Measurements from ENCODE around the gene HDAC4.

The HDAC4 gene

GRCh38 chr2:239321596-239322415 is 79.0 kb downstream of the HDAC4 start:
- peak; percentile 77 for DNase-seq

GRCh38 chr2:239318790-239319661 is 81.8 kb downstream of the HDAC4 start:
- DNase-seq, result peak; percentile 45

DNA sequence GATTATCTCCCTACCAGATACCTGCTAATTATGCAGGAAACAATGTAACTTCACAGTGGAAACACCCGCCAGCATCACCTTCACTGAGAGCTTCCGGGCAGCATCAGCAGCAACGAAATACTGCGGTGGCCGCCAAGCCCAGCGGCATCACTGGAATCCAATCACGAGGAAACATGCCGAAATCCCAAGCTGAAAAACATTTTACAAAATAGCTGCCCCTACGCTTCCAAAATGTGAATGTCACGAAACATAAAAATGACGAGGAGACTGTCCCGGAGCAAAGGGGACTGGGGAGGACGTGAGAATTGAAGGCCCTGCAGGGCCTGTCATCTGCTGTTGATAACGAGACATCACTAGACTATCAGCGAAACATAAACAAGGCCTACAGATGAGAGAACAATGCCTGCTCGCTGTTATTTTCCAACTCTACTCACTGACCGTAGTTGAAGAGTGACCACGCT is 82.6 kb downstream of the HDAC4 start:
- DNase-seq, result no peak

DNA sequence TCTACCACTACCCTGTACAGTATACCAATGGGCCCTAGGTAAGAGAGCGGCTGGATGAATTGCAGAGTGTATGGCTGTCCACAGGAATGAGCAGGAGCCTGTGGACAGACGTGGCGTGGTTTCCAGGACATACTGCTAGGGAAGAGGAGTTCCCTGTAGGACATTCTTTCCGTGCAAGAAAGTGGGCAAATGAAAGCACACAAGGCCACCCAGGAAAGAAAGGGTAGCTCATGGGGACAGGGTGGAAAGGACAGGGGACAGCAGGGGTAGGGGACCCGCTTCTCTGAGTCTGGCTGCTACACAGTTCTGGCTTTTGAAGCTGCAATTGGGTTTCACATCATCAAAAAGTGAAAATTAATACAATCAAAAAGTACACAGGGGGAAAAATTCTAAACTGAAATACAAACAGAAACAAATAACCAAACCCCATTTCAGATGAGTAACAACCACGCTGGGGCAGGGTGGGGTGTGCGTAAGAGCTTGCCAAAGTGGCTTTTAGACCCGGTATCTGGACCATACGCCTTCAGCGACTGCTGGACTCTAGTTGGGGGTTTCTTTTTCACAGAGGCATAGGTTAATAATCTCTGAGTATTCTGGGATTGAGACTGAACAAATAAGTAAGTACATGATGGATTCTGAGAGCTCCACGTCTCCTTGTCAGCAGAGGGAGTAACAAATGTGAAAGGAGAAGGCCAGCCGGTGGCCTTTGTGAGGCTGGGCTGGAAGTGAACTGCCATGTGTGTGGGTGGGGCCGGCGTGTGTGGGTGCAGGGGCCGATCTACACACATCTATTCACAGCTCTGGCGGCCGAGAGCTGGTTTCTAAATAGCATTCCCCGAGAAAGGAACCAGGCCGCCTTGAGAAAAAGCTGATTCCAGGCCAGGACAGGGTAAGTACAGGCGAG is 84.0 kb downstream of the HDAC4 start:
- no peak for DNase-seq

- no peak for DNase-seq
Measured at GRCh38 chr2:239315308-239315707, 85.5 kb downstream of the HDAC4 start.

GRCh38 chr2:239313776-239314175 is 87.0 kb downstream of the HDAC4 start:
- DNase-seq, result no peak

GRCh38 chr2:239312741-239313667 is 87.8 kb downstream of the HDAC4 start:
- DNase-seq, result no peak

DNA sequence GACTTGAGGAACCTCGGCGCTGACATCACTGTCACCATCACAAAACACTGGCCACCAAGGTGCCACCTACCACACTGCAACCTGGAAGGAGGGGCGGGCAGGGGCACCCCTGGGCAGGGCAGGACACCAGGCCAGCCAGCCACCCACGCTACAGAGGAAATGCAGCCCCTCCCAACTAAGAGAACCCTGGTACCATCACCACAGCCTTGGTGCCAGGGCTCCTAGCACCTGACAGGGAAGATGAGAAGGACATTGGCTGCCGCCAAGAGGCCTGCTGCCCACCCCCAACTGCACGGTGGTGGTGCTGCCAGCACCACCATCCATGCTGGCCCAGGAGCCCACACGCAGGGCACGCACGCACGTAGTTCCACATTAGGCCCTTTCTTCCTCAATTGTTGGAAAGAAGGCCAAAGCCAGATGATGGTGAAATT is 88.7 kb downstream of the HDAC4 start:
- DNase-seq, result no peak

GRCh38 chr2:239311132-239312040 is 89.4 kb downstream of the HDAC4 start:
- no peak for DNase-seq

DNA sequence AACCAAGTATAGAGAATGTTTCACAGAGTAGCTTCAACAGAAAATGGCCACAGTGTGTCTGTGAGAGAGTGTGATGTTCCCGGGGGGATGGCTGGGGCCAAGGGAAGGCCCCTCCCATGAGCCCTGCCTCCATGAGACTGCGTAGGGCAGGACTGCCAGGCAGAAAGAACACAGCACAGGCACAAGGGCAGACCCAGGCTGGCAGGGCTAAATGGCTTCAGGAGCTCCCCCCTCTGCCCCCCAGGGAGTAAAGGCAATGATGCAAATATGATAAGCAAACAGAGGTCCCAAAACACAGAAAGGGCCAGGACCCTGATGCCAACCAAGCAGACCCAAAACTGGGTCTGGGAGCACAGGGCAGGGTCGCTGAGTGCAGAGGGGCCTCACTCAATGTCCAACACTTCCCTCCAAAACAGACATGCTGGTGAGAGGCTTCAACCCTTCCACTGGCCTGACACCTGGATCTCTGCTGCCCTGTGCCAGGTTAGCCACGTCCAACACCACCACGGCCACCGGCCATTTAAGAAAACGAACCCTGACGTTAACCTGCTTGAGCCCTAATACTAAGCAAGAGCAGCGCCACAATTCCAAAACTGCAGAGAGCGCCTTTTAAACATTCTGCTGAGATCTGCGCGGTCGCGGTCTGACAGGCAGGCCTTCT is 90.3 kb downstream of the HDAC4 start:
- no peak for DNase-seq

GRCh38 chr2:239309398-239310245 is 91.2 kb downstream of the HDAC4 start:
- no peak for DNase-seq

- no peak for DNase-seq
Measured at GRCh38 chr2:239308661-239309397, 92.0 kb downstream of the HDAC4 start.

- no peak for DNase-seq
Measured at GRCh38 chr2:239307921-239308613, 92.8 kb downstream of the HDAC4 start.

DNA sequence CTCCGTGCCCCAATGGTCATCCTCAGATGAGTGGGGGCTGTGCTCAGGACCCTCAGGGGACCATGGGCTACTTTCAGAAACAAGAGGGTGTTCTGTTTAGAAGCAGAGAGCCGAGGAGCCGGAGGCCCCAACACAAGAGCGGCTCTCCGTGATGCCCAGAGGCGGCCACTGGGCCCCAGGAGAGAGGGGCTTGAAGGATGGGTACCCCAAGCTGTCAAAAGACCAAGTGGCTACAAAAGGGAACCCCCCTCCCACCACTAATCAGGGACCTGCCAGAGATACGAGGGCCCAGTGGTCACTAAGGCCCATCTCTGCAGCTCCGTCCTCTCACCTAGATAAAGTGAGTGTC is 93.6 kb downstream of the HDAC4 start:
- DNase-seq, result no peak

GRCh38 chr2:239306274-239307220 is 94.3 kb downstream of the HDAC4 start:
- no peak for DNase-seq

DNA sequence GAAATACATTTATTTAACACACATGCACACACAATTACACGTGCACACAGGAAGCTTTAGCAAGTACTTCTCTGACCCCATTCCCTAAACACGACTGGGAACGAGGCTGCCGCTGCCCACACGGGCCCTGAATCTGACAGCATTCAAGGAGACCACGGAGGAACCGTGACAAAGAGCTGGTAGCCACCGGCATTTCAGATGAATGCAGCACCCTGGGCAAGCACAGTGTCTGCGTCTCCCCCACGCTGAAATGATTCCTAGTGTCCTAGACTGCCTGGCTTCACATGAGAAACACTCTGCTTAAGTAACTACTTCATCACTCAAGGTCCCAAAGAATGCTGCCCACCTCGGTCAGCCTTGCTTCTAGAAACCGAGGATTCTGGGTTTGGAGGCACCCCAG is 95.0 kb downstream of the HDAC4 start:
- no peak for DNase-seq

GRCh38 chr2:239305222-239305575 is 95.6 kb downstream of the HDAC4 start:
- DNase-seq, result no peak
